Measurements from ENCODE around the gene ATOSB. TPM values are rescaled to one million over a fixed set of nuclear protein-coding genes. Genes with fewer than 3 reads are reported as not detected.

ATOSB gene
- total and polyA plus RNA-seq, 9 of the 15 experiments (the other 6 are each of a cell fraction or from before 2014, with no cell fraction given): 0.45 to 8.0 (median 4.2) TPM

GRCh38 chr9:35105126-35105525 lies 10.5 kb downstream of the ATOSB start:
- TF ChIP-seq GTF3C2 (IDR thresholded peaks at IDR 0.05; ENCODE audit: borderline replicate concordance, extremely low read depth, insufficient read length) (no peak), ZNF316 (IDR thresholded peaks at IDR 0.05) (no peak), SNRNP70 (optimal IDR thresholded peaks at IDR 0.05; ENCODE audit: low read depth, low read length) (no peak), FOXM1 (IDR thresholded peaks at IDR 0.05; ENCODE audit: low read depth) (no peak), FOXM1 (CRISPR knock-in tag; IDR thresholded peaks at IDR 0.05; ENCODE audit: low read depth) (no peak), FOXK2 (conservative IDR thresholded peaks at IDR 0.05 in 1 of 2, IDR thresholded peaks at IDR 0.05 in 1 of 2; ENCODE audit: low read depth in 2 of 2) (no peak), RBM14 (IDR thresholded peaks at IDR 0.05; ENCODE audit: borderline replicate concordance, insufficient read depth, low read depth, low read length) (no peak), STAT5A (IDR thresholded peaks at IDR 0.05; ENCODE audit: borderline replicate concordance, low read length) (no peak), THRAP3 (IDR thresholded peaks at IDR 0.05; ENCODE audit: borderline replicate concordance) (no peak)
- TF ChIP-seq, protein P1, sequence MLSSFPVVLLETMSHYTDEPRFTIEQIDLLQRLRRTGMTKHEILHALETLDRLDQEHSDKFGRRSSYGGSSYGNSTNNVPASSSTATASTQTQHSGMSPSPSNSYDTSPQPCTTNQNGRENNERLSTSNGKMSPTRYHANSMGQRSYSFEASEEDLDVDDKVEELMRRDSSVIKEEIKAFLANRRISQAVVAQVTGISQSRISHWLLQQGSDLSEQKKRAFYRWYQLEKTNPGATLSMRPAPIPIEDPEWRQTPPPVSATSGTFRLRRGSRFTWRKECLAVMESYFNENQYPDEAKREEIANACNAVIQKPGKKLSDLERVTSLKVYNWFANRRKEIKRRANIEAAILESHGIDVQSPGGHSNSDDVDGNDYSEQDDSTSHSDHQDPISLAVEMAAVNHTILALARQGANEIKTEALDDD (IDR thresholded peaks at IDR 0.05): no peak
- TF ChIP-seq, protein P2, sequence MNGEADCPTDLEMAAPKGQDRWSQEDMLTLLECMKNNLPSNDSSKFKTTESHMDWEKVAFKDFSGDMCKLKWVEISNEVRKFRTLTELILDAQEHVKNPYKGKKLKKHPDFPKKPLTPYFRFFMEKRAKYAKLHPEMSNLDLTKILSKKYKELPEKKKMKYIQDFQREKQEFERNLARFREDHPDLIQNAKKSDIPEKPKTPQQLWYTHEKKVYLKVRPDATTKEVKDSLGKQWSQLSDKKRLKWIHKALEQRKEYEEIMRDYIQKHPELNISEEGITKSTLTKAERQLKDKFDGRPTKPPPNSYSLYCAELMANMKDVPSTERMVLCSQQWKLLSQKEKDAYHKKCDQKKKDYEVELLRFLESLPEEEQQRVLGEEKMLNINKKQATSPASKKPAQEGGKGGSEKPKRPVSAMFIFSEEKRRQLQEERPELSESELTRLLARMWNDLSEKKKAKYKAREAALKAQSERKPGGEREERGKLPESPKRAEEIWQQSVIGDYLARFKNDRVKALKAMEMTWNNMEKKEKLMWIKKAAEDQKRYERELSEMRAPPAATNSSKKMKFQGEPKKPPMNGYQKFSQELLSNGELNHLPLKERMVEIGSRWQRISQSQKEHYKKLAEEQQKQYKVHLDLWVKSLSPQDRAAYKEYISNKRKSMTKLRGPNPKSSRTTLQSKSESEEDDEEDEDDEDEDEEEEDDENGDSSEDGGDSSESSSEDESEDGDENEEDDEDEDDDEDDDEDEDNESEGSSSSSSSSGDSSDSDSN (IDR thresholded peaks at IDR 0.05; ENCODE audit: borderline replicate concordance in 1 of 2, low read depth in 2 of 2, low read length in 2 of 2): no peak
- TF ChIP-seq, protein P3, sequence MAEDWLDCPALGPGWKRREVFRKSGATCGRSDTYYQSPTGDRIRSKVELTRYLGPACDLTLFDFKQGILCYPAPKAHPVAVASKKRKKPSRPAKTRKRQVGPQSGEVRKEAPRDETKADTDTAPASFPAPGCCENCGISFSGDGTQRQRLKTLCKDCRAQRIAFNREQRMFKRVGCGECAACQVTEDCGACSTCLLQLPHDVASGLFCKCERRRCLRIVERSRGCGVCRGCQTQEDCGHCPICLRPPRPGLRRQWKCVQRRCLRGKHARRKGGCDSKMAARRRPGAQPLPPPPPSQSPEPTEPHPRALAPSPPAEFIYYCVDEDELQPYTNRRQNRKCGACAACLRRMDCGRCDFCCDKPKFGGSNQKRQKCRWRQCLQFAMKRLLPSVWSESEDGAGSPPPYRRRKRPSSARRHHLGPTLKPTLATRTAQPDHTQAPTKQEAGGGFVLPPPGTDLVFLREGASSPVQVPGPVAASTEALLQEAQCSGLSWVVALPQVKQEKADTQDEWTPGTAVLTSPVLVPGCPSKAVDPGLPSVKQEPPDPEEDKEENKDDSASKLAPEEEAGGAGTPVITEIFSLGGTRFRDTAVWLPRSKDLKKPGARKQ (CRISPR knock-in tag; IDR thresholded peaks at IDR 0.05): no peak
- no peak for FAIRE-seq
- ChIA-PET POLR2A (no interaction called here), CTCF (ENCODE audit: low intra/inter-chr PET ratio) (no interaction called here)
- Histone ChIP-seq H3K4me2 (ENCODE audit: insufficient read depth, low read length) (no peak overlapping the region), H3K27ac (ENCODE audit: extremely low read depth, low read depth, low read length) (no peak overlapping the region), H3K79me2 (ENCODE audit: control insufficient read depth, insufficient read depth, low read length) (peaks cover 33% of the 10 kb centered on the region), H3K9me3 (replicated peaks; ENCODE audit: control insufficient read depth, insufficient read depth, low read depth, low read length) (no peaks in the 10 kb centered on the region), H2AFZ (ENCODE audit: low read depth, low read length) (no peak overlapping the region), H4K20me1 (replicated peaks; ENCODE audit: control insufficient read depth, insufficient read depth, low read length) (no peaks in the 10 kb centered on the region), H3K36me3 (ENCODE audit: control insufficient read depth, insufficient read depth, low read length) (peaks cover 49% of the 10 kb centered on the region; the same call in 2 of the 3 replicates), H3K4me1 (replicated peaks in 1 of 2; ENCODE audit: control insufficient read depth in 2 of 2, insufficient read depth in 2 of 2, low read length in 2 of 2) (peaks cover 32 to 35% of the 10 kb centered on the region in 2 experiments; a peak in 4 of 5 replicates), H3K4me3 (no peak overlapping the region), H3K27me3 (ENCODE audit: control insufficient read depth in 2 of 2, insufficient read depth in 2 of 2, low read length in 2 of 2) (no peaks in the 10 kb centered on the region), H3K9me1 (ENCODE audit: control insufficient read depth, insufficient read depth, low read length) (no peaks in the 10 kb centered on the region), H3K9ac (ENCODE audit: insufficient read depth in 1 of 2, low read depth in 2 of 2, low read length in 2 of 2) (no peak overlapping the region)
- no TSS peak for BruUV-seq (replicated peaks)
- in situ Hi-C loops (cut with MboI): no loop called here
- 79% methylated on average over 8 of the region's 12 CpGs for WGBS (ENCODE audit: insufficient coverage, low coverage, missing lambda C conversion rate)
- DNase-seq (ENCODE audit: extremely low read depth in 1 of 4, low spot score in 3 of 4): no peak
- intact Hi-C loops (cut with micrococcal nuclease): no loop called here
- no peak for ATAC-seq
